ENCODE measurements around the gene PREB.
A peak's percentile ranks its signal among the peaks of the same experiment; 100 is the strongest.
"Not testable (repeated sequence)": the region's sequence is repeated elsewhere in the genome, so short reads cannot be mapped to it uniquely, and the experiment has no call there.

Gene PREB

GRCh38 chr2:27133905-27134780, at the start of gene PREB:
Gene PREB, minus strand, starts transcription at chr2:27134636. Its CDS starts 215 bp downstream, at chr2:27134421.
- DNase-seq (ENCODE audit: extremely low read depth, low read depth) = peak; percentile 88
- TF ChIP-seq, protein P1, sequence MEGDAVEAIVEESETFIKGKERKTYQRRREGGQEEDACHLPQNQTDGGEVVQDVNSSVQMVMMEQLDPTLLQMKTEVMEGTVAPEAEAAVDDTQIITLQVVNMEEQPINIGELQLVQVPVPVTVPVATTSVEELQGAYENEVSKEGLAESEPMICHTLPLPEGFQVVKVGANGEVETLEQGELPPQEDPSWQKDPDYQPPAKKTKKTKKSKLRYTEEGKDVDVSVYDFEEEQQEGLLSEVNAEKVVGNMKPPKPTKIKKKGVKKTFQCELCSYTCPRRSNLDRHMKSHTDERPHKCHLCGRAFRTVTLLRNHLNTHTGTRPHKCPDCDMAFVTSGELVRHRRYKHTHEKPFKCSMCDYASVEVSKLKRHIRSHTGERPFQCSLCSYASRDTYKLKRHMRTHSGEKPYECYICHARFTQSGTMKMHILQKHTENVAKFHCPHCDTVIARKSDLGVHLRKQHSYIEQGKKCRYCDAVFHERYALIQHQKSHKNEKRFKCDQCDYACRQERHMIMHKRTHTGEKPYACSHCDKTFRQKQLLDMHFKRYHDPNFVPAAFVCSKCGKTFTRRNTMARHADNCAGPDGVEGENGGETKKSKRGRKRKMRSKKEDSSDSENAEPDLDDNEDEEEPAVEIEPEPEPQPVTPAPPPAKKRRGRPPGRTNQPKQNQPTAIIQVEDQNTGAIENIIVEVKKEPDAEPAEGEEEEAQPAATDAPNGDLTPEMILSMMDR (IDR thresholded peaks at IDR 0.05; ENCODE audit: low read depth, low read length) = peak; percentile 49

- no peak for DNase-seq (ENCODE audit: extremely low read depth, low read depth)
- TF ChIP-seq, protein P1 (IDR thresholded peaks at IDR 0.05; ENCODE audit: low read depth, low read length) = no peak
Observed at GRCh38 chr2:27184115-27184514, 49.7 kb upstream of the PREB start.

DNA sequence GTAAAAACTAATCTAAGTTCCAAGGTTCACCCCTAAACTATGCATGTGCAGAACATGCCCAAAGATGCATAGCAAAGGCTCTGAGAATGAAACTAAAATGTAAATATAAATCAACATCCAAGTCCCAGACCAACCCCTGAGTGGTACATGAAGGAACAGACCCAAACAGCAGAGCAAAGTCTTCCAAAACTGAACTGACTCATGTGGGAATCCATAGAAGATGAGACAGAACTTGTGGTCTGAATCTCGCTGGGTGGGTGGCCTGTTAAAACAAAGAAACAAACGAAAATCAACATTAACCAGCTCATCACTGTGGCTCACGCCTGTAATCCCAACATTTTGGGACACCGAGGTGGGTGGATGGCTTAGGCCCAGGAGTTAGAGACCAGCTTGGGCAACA, 47.9 kb upstream of the PREB start:
- no peak for DNase-seq (ENCODE audit: extremely low read depth, low read depth)
- TF ChIP-seq, protein P1 (IDR thresholded peaks at IDR 0.05; ENCODE audit: low read depth, low read length) = no peak

DNA sequence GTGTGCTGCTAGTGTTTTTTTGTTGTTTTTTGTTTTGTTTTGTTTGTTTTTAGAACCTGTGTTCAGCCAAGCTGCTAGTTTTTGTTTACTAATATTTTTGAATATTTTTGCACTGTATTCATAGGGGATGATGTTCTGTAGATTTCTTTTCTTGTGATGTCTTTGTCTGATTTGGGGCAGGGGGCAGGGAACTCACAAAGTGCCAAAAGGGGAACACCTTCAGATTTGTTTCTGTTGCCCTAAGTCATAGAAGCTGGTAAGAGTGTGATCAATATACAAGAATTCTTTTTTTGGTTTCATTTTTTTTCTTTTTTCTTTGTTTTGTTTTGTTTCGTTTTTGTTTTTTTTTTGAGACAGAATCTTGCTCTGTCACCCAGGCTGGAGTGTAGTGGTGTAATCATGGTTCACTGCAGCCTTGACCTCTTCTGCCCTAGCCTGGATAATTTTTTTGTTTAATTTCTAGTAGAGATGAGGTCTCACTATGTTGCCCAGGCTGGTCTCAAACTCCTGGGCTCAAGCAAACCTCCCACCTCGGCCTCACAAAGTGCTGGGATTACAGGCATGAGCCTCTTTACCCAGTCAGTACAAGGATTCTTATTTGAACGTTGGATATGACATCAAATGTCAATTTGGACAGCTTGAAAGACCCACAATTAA, 45.0 kb upstream of the PREB start:
- no peak for DNase-seq (ENCODE audit: extremely low read depth, low read depth)
- TF ChIP-seq, protein P1 (IDR thresholded peaks at IDR 0.05; ENCODE audit: low read depth, low read length) = no peak

DNA sequence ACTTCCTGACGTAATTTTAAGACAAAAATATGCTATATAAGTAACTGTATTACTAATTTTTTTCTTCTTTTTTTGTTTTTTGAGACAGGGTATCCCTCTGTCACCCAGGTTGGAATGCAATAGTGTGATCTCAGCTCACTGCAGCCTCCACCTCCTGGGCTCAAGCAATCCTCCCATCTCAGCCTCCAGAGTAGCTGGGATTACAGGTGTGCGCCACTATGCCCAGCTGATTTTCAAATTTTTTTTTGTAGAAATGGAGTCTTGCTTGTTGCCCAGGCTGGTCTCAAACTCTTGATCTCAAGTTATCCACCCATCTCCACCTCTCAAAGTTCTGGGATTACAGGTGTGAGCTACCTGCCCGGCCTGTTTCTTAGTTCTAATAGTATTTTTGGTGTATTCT, 44.0 kb upstream of the PREB start:
- DNase-seq (ENCODE audit: extremely low read depth, low read depth) = no peak
- TF ChIP-seq, protein P1 (IDR thresholded peaks at IDR 0.05; ENCODE audit: low read depth, low read length) = no peak

GRCh38 chr2:27177441-27178351, 43.3 kb upstream of the PREB start:
- no peak for DNase-seq (ENCODE audit: extremely low read depth, low read depth)

DNA sequence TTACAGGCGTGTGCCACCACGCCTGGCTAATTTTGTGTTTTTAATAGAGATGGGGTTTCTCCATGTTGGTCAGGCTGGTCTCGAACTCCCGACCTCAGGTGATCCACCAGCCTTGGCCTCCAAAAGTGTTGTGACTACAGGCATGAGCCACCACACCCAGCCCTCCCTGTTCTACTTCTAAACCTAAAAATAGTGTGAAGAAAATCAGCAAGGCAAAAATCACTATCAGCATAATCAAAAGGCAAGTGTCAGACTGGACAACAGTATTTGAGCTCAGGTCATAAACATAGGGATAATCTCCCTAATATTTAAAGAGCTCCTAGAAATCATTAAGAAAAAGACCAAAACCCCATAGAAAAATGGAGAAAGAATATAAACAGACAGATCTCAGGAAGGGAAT, 41.3 kb upstream of the PREB start:
- not testable (repeated sequence) for DNase-seq (ENCODE audit: extremely low read depth, low read depth)

More at GRCh38 chr2:27177441-27178351, 43.3 kb upstream of the PREB start:
- TF ChIP-seq, protein P1 (IDR thresholded peaks at IDR 0.05; ENCODE audit: low read depth, low read length) = no peak
